Measurements from ENCODE around the gene PVR. TPM values are rescaled to one million over a fixed set of nuclear protein-coding genes. Genes with fewer than 3 reads are reported as not detected.

The PVR gene
- total RNA-seq, 1 experiment from 2014 or later = 141 TPM

DNA sequence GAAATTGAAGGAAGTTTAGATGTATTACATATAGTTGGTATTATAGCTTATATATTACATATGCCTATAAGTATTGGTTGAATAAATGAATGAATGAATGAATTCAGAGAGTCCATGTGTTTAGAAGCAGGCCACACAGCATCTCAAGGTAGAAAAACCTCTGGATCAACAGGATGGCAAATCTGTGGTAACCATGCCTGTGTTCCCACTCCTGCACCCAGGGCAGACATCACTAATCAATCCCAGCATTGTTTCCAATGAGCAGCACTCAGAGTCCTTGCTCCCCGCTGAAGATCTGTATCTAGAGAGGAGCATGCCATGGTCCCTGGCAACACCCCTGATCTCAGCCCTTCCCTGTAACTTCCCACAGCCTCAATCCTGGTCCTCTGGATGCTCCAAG lies 28.5 kb downstream of the PVR start:
- Mint-ChIP-seq H3K27me3 (ENCODE audit: insufficient read depth, unreplicated experiment) (no peaks in the 10 kb centered on the region), H3K9me3 (ENCODE audit: unreplicated experiment) (no peaks in the 10 kb centered on the region), H3K27ac (ENCODE audit: low read depth, unreplicated experiment) (no peak overlapping the region), H3K4me3 (ENCODE audit: unreplicated experiment) (no peak overlapping the region), H3K4me1 (ENCODE audit: insufficient read depth, unreplicated experiment) (peaks cover 4% of the 10 kb centered on the region), H3K36me3 (ENCODE audit: insufficient read depth, unreplicated experiment) (peaks cover 9% of the 10 kb centered on the region)
- intact Hi-C loops (cut with micrococcal nuclease) = no loop called here
- ChIA-PET POLR2A (interaction anchor here (1.3 kb wide), 1 partner anchor 84 kb away, joined by 4 read pairs; no protein-coding TSS in a partner anchor), CTCF (no interaction called here)
- no TSS peak for BruUV-seq (replicated peaks)
- no peak for DNase-seq (ENCODE audit: unreplicated experiment)
- no peak for TF ChIP-seq CTCF (IDR thresholded peaks at IDR 0.05; ENCODE audit: unreplicated experiment)

DNA sequence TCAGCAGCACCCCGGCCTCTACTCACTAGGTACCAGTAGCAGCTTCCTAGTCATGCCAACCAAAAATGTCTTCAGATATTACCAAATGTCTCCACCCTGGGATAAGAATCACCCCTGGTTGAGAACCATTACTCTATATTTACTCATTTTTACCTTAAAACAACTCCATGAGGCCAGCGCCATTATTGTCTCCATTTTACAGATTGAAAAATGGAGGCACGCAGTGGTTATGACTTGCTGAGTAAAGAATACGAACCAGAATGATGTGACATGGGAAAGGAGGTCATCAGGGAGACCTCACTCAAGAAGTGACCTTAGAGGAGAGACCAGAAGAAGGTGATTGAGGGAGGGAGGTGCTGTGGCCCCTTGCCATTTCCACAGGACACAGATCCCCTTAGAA lies 29.8 kb downstream of the PVR start:
- Mint-ChIP-seq H3K9me3 (ENCODE audit: unreplicated experiment) (no peaks in the 10 kb centered on the region), H3K36me3 (ENCODE audit: insufficient read depth, unreplicated experiment) (peaks cover 9% of the 10 kb centered on the region), H3K4me1 (ENCODE audit: insufficient read depth, unreplicated experiment) (peaks cover 7% of the 10 kb centered on the region), H3K27me3 (ENCODE audit: insufficient read depth, unreplicated experiment) (no peaks in the 10 kb centered on the region), H3K27ac (ENCODE audit: low read depth, unreplicated experiment) (no peak overlapping the region), H3K4me3 (ENCODE audit: unreplicated experiment) (no peak overlapping the region)
- TF ChIP-seq CTCF (IDR thresholded peaks at IDR 0.05; ENCODE audit: unreplicated experiment) = no peak
- BruUV-seq (replicated peaks) = no TSS peak
- CTCF ChIA-PET = no interaction called here
- POLR2A ChIA-PET = no interaction called here
- DNase-seq (ENCODE audit: unreplicated experiment) = no peak
- intact Hi-C loops (cut with micrococcal nuclease) = no loop called here

GRCh38 chr19:44675521-44675920 lies 31.8 kb downstream of the PVR start:
- Mint-ChIP-seq H3K27me3 (ENCODE audit: insufficient read depth, unreplicated experiment) (no peaks in the 10 kb centered on the region), H3K27ac (ENCODE audit: low read depth, unreplicated experiment) (no peak overlapping the region), H3K36me3 (ENCODE audit: insufficient read depth, unreplicated experiment) (peaks cover 26% of the 10 kb centered on the region), H3K9me3 (ENCODE audit: unreplicated experiment) (no peaks in the 10 kb centered on the region), H3K4me1 (ENCODE audit: insufficient read depth, unreplicated experiment) (peaks cover 7% of the 10 kb centered on the region), H3K4me3 (ENCODE audit: unreplicated experiment) (no peak overlapping the region)
- DNase-seq (ENCODE audit: unreplicated experiment) = no peak
- no TSS peak for BruUV-seq (replicated peaks)
- ChIA-PET POLR2A (interaction anchor here (0.7 kb wide), 1 partner anchor 173 kb away, joined by 3 read pairs; no protein-coding TSS in a partner anchor), CTCF (interaction anchor here (0.6 to 1.2 kb wide), 5 partner anchors 13 to 329 kb away, joined by 3 to 5 read pairs (median 4); no protein-coding TSS in a partner anchor)
- TF ChIP-seq CTCF (IDR thresholded peaks at IDR 0.05; ENCODE audit: unreplicated experiment) = no peak
- intact Hi-C loops (cut with micrococcal nuclease) = no loop called here

GRCh38 chr19:44677019-44677811 lies 33.5 kb downstream of the PVR start:
- TF ChIP-seq CTCF (IDR thresholded peaks at IDR 0.05; ENCODE audit: unreplicated experiment) = no peak
- no peak overlapping the region for H3K4me3 Mint-ChIP-seq (ENCODE audit: unreplicated experiment)
- intact Hi-C loops (cut with micrococcal nuclease) = no loop called here
- no peaks in the 10 kb centered on the region for H3K9me3 Mint-ChIP-seq (ENCODE audit: unreplicated experiment)
- peaks cover 26% of the 10 kb centered on the region for H3K36me3 Mint-ChIP-seq (ENCODE audit: insufficient read depth, unreplicated experiment)
- peak; percentile 46 for DNase-seq (ENCODE audit: unreplicated experiment)
- CTCF ChIA-PET = interaction anchor here (0.6 to 2.3 kb wide), 4 partner anchors 12 to 312 kb away, joined by 3 to 15 read pairs (median 4); no protein-coding TSS in a partner anchor
- no peak overlapping the region for H3K27ac Mint-ChIP-seq (ENCODE audit: low read depth, unreplicated experiment)
- no TSS peak for BruUV-seq (replicated peaks)
- H3K27me3 Mint-ChIP-seq (ENCODE audit: insufficient read depth, unreplicated experiment) = no peaks in the 10 kb centered on the region
- POLR2A ChIA-PET = interaction anchor here (0.6 kb wide), 1 partner anchor 61 kb away, joined by 3 read pairs; no protein-coding TSS in a partner anchor
- peaks cover 7% of the 10 kb centered on the region for H3K4me1 Mint-ChIP-seq (ENCODE audit: insufficient read depth, unreplicated experiment)

Measured in MCF 10A (cell line).